Measurements from ENCODE around the gene HOXD10. TPM values are rescaled to one million over a fixed set of nuclear protein-coding genes. Genes with fewer than 3 reads are reported as not detected.
A peak's percentile ranks its signal among the peaks of the same experiment; 100 is the strongest.

HOXD10 gene
- total RNA-seq, 1 donor from 2014 or later, result 19.6 TPM

GRCh38 chr2:176072292-176072669 lies 44.3 kb upstream of the HOXD10 start:
- TF ChIP-seq CTCF (IDR thresholded peaks at IDR 0.05), result no peak
- no peak for TF ChIP-seq POLR2A (IDR thresholded peaks at IDR 0.05)
- Histone ChIP-seq H3K4me3 (no peak overlapping the region), H3K27me3 (no peaks in the 10 kb centered on the region), H3K4me1 (no peaks in the 10 kb centered on the region), H3K9me3 (no peaks in the 10 kb centered on the region), H3K36me3 (no peaks in the 10 kb centered on the region), H3K27ac (no peak overlapping the region)
- DNase-seq (ENCODE audit: extremely low spot score in 2 of 2), result no peak
- intact Hi-C loops (cut with DNase I), result no loop called here

GRCh38 chr2:176072951-176073904 lies 43.4 kb upstream of the HOXD10 start:
- DNase-seq (ENCODE audit: extremely low spot score in 2 of 2), result no peak
- H3K27ac ChIP-seq, result no peak overlapping the region
- H3K4me1 ChIP-seq, result no peaks in the 10 kb centered on the region
- TF ChIP-seq POLR2A (IDR thresholded peaks at IDR 0.05) (no peak), CTCF (IDR thresholded peaks at IDR 0.05) (no peak), POLR2AphosphoS5 (IDR thresholded peaks at IDR 0.05; ENCODE audit: insufficient read depth in 1 of 2, low read depth in 1 of 2) (no peak)
- H3K36me3 ChIP-seq, result no peaks in the 10 kb centered on the region
- no peak overlapping the region for H3K4me3 ChIP-seq
- no peaks in the 10 kb centered on the region for H3K27me3 ChIP-seq
- H3K9me3 ChIP-seq, result no peaks in the 10 kb centered on the region
- intact Hi-C loops (cut with DNase I), result no loop called here

- Histone ChIP-seq H3K4me1 (peaks cover 9% of the 10 kb centered on the region), H3K4me3 (peak overlapping the region; percentile 17 to 29), H3K36me3 (no peaks in the 10 kb centered on the region), H3K27ac (no peak overlapping the region), H3K9me3 (no peaks in the 10 kb centered on the region), H3K27me3 (no peaks in the 10 kb centered on the region)
- DNase-seq (ENCODE audit: extremely low spot score in 2 of 2), result no peak
- intact Hi-C loops (cut with DNase I), result loop anchor here (5.0 kb wide), 1 partner anchor 73 kb away; the partner anchor contains the start of gene LNPK
- no peak for TF ChIP-seq POLR2A (IDR thresholded peaks at IDR 0.05)
- no peak for TF ChIP-seq POLR2AphosphoS5 (IDR thresholded peaks at IDR 0.05; ENCODE audit: insufficient read depth in 1 of 2, low read depth in 1 of 2)
- no peak for TF ChIP-seq CTCF (IDR thresholded peaks at IDR 0.05)
These were observed 41.6 kb upstream of the HOXD10 start for GRCh38 chr2:176074919-176075425.

- Histone ChIP-seq H3K27ac (peak overlapping the region; percentile 93), H3K4me3 (peak overlapping the region; percentile 17 to 29), H3K9me3 (no peaks in the 10 kb centered on the region), H3K4me1 (peaks cover 9% of the 10 kb centered on the region), H3K27me3 (peaks cover 1% of the 10 kb centered on the region), H3K36me3 (no peaks in the 10 kb centered on the region)
- DNase-seq (ENCODE audit: extremely low spot score in 2 of 2), result no peak
- intact Hi-C loops (cut with DNase I), result loop anchor here (5.0 kb wide), 1 partner anchor 73 kb away; the partner anchor contains the start of gene LNPK
- TF ChIP-seq POLR2A (IDR thresholded peaks at IDR 0.05) (no peak), POLR2AphosphoS5 (IDR thresholded peaks at IDR 0.05; ENCODE audit: insufficient read depth in 1 of 2, low read depth in 1 of 2) (no peak), CTCF (IDR thresholded peaks at IDR 0.05) (no peak)
These were observed 41.1 kb upstream of the HOXD10 start for GRCh38 chr2:176075481-176075880.

- peak overlapping the region; percentile 93 for H3K27ac ChIP-seq
- H3K36me3 ChIP-seq, result no peaks in the 10 kb centered on the region
- peaks cover 9% of the 10 kb centered on the region for H3K4me1 ChIP-seq
- no peak for TF ChIP-seq POLR2A (IDR thresholded peaks at IDR 0.05)
- no peak for TF ChIP-seq CTCF (IDR thresholded peaks at IDR 0.05)
- TF ChIP-seq POLR2AphosphoS5 (IDR thresholded peaks at IDR 0.05; ENCODE audit: insufficient read depth in 1 of 2, low read depth in 1 of 2), result no peak
- intact Hi-C loops (cut with DNase I), result loop anchor here (5.0 kb wide), 1 partner anchor 74 kb away; the partner anchor contains the start of gene LNPK
- no peak for DNase-seq (ENCODE audit: extremely low spot score in 2 of 2)
- H3K9me3 ChIP-seq, result no peaks in the 10 kb centered on the region
- no peak overlapping the region for H3K4me3 ChIP-seq
- peaks cover 6% of the 10 kb centered on the region for H3K27me3 ChIP-seq
These were observed 40.5 kb upstream of the HOXD10 start for GRCh38 chr2:176076063-176076462.
